Vagina (tissue), 2 donors: ENCODE results near the gene NHLRC2.

Source experiments
- POLR2AphosphoS5 ChIP-seq, 2 donors: sonication (generic); formaldehyde crosslinking; IDR thresholded peaks; one replicate each; pipeline ENCODE4 v1.9.0; 2017; ENCODE audit warnings: antibody characterized with exemption in 2 of 2, mild to moderate bottlenecking in 2 of 2, low read depth in 1 of 2; ENCODE audit not compliant: insufficient read depth in 1 of 2
- TF ChIP-seq, protein P1 (sequence below), 3 experiments: fragments of 450-650 bp in 2 of 3; fragments of 200-600 bp in 1 of 3; sonication (generic) in 1 of 3; IDR thresholded peaks; one replicate each; pipeline ENCODE4 v1.5.1; 2017 to 2019; ENCODE audit warnings: antibody characterized with exemption in 3 of 3, mild to moderate bottlenecking in 2 of 3, moderate library complexity in 2 of 3

DNA sequence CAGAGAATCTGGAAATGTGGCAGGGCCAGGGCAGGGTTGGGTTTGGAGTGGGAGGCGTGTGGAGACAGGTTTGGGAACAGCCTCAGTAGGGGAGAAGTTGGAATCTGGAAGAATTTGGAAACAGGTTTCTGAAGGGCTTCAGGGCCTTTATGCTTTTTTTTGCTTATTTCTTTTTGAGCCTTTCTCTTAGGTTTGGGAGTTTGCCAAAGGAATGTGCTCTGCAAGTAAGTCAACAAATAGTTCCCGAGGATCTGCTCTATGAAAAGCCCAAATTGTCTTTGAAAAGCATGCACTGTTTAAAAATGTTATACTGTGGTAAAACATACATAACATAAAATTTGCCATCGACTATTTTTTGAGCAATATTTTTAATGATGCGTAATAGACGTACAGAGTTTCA, 102.6 kb downstream of the NHLRC2 start:
- TF ChIP-seq, protein P1, sequence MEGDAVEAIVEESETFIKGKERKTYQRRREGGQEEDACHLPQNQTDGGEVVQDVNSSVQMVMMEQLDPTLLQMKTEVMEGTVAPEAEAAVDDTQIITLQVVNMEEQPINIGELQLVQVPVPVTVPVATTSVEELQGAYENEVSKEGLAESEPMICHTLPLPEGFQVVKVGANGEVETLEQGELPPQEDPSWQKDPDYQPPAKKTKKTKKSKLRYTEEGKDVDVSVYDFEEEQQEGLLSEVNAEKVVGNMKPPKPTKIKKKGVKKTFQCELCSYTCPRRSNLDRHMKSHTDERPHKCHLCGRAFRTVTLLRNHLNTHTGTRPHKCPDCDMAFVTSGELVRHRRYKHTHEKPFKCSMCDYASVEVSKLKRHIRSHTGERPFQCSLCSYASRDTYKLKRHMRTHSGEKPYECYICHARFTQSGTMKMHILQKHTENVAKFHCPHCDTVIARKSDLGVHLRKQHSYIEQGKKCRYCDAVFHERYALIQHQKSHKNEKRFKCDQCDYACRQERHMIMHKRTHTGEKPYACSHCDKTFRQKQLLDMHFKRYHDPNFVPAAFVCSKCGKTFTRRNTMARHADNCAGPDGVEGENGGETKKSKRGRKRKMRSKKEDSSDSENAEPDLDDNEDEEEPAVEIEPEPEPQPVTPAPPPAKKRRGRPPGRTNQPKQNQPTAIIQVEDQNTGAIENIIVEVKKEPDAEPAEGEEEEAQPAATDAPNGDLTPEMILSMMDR (IDR thresholded peaks at IDR 0.05): no peak
- TF ChIP-seq POLR2AphosphoS5 (IDR thresholded peaks at IDR 0.05; ENCODE audit: insufficient read depth in 1 of 2, low read depth in 1 of 2): no peak
